HG02798 (cell line): Measurements from ENCODE around the gene SNN.

Source experiments
- ATAC-seq: cut with Tn5 transposase; IDR thresholded peaks from one replicate; pipeline ENCODE4 v1.9.1; 2021; ENCODE audit warnings: mild to moderate bottlenecking; ENCODE audit not compliant: unreplicated experiment, poor library complexity

SNN gene

DNA sequence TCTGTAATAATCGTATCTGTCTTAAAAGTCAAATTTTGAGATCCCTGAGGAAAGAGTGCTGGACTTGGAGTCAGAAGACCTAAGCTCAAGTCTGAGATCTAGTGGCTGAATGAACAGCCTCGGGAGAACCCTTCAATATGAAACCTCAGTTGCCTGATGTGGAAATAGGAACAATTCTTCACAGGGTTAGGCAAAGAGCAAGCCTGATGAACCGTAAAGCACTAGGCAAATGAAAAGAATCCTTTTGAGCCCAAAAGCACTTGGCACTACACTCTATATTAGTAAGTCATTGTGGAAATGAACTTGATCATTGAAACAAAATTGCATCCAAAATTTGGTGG is 54.2 kb downstream of the SNN start:
- no peak for ATAC-seq

GRCh38 chr16:11725457-11725856 is 57.2 kb downstream of the SNN start:
- no peak for ATAC-seq

- ATAC-seq: no peak
Observed at GRCh38 chr16:11726008-11726407, 57.8 kb downstream of the SNN start.

DNA sequence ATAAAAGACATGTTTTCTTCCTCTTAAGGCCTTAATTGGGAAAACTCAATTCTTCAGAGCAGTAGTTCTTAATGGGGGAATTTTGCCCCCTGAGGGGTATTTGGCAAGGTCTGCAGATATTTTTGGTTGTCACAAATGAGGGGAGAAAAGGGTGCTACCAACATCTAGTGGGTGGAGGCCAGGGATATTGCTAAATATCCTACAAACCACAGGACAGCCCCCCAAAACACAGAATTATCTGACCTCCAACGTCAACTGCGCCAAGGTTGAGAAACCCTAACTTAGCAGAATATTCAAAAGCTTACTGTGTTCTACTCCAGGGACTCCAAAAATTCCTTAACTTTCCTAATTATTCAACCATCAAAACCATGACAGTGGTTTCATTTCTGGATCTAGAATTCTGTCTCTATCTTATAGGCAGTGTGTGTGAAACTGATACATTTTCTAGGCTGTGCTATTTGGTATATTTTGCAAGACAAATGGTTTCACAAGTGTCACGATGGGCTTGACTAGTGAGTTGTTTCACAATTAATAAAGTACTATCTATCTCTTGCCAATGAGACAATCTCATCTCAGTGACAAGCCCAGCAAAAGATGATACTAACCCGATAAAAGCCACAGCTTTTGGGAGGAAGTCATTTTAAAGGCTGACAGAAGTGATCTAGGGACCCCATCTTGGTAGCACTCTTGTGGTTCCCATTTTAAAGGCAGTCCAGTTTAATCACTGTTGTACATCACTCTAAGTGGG is 59.7 kb downstream of the SNN start:
- ATAC-seq: no peak
